ENCODE data around the gene COPG2. TPM values are rescaled to one million over a fixed set of nuclear protein-coding genes. Genes with fewer than 3 reads are reported as not detected.
"Not testable (repeated sequence)": the region's sequence is repeated elsewhere in the genome, so short reads cannot be mapped to it uniquely, and the experiment has no call there.

Gene COPG2
- polyA plus RNA-seq, 1 donor from 2014 or later, result 37.9 TPM

DNA sequence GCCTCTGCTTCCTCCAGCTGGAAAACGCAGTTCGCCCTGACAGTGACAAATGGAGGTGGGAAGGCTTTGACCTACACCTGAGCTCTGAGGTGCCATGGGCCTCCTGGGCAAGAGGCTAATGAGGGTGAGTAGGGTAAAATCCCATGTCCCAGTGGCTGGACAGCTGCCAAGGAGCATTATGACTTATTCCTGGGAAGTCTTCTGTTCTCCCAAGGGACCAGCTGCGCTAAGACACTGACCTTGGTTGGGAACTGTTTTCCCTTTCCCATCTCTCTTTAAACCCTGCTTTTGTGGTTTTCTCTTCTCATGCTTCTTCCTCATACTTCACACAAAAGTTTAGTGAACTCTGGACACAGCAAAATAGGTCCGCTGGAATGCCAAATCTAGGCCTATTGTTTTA, 72.6 kb downstream of the COPG2 start:
- no peak overlapping the region for H3K9ac ChIP-seq (ENCODE audit: low read length)
- no peak overlapping the region for H3K4me2 ChIP-seq (ENCODE audit: low read length)
- H3K27ac ChIP-seq (ENCODE audit: low read length), result no peak overlapping the region
- H3K9me3 ChIP-seq (ENCODE audit: low read length), result no peaks in the 10 kb centered on the region
- H3K36me3 ChIP-seq (ENCODE audit: insufficient read depth, low read length), result peaks cover 11% of the 10 kb centered on the region
- no peaks in the 10 kb centered on the region for H3K27me3 ChIP-seq (ENCODE audit: insufficient read depth, low read depth, low read length)
- H3K79me2 ChIP-seq (replicated peaks; ENCODE audit: insufficient read depth, low read length), result no peaks in the 10 kb centered on the region
- H4K20me1 ChIP-seq (ENCODE audit: insufficient read depth), result no peaks in the 10 kb centered on the region
- no peaks in the 10 kb centered on the region for H3F3A ChIP-seq (ENCODE audit: insufficient read depth, low read length, poor library complexity, severe bottlenecking)
- no peak for TF ChIP-seq SMC3 (conservative IDR thresholded peaks at IDR 0.05; ENCODE audit: poor library complexity)
- TF ChIP-seq, protein P1, sequence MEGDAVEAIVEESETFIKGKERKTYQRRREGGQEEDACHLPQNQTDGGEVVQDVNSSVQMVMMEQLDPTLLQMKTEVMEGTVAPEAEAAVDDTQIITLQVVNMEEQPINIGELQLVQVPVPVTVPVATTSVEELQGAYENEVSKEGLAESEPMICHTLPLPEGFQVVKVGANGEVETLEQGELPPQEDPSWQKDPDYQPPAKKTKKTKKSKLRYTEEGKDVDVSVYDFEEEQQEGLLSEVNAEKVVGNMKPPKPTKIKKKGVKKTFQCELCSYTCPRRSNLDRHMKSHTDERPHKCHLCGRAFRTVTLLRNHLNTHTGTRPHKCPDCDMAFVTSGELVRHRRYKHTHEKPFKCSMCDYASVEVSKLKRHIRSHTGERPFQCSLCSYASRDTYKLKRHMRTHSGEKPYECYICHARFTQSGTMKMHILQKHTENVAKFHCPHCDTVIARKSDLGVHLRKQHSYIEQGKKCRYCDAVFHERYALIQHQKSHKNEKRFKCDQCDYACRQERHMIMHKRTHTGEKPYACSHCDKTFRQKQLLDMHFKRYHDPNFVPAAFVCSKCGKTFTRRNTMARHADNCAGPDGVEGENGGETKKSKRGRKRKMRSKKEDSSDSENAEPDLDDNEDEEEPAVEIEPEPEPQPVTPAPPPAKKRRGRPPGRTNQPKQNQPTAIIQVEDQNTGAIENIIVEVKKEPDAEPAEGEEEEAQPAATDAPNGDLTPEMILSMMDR (IDR thresholded peaks at IDR 0.05; ENCODE audit: poor library complexity, severe bottlenecking), result no peak
- TF ChIP-seq, protein P2, sequence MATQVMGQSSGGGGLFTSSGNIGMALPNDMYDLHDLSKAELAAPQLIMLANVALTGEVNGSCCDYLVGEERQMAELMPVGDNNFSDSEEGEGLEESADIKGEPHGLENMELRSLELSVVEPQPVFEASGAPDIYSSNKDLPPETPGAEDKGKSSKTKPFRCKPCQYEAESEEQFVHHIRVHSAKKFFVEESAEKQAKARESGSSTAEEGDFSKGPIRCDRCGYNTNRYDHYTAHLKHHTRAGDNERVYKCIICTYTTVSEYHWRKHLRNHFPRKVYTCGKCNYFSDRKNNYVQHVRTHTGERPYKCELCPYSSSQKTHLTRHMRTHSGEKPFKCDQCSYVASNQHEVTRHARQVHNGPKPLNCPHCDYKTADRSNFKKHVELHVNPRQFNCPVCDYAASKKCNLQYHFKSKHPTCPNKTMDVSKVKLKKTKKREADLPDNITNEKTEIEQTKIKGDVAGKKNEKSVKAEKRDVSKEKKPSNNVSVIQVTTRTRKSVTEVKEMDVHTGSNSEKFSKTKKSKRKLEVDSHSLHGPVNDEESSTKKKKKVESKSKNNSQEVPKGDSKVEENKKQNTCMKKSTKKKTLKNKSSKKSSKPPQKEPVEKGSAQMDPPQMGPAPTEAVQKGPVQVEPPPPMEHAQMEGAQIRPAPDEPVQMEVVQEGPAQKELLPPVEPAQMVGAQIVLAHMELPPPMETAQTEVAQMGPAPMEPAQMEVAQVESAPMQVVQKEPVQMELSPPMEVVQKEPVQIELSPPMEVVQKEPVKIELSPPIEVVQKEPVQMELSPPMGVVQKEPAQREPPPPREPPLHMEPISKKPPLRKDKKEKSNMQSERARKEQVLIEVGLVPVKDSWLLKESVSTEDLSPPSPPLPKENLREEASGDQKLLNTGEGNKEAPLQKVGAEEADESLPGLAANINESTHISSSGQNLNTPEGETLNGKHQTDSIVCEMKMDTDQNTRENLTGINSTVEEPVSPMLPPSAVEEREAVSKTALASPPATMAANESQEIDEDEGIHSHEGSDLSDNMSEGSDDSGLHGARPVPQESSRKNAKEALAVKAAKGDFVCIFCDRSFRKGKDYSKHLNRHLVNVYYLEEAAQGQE (IDR thresholded peaks at IDR 0.05; ENCODE audit: borderline replicate concordance), result no peak
- TF ChIP-seq RAD21 (conservative IDR thresholded peaks at IDR 0.05), result no peak
- no peak for TF ChIP-seq EP300 (conservative IDR thresholded peaks at IDR 0.05; ENCODE audit: poor library complexity, severe bottlenecking)
- TF ChIP-seq POLR2AphosphoS5 (IDR thresholded peaks at IDR 0.05), result no peak
- TF ChIP-seq MXI1 (conservative IDR thresholded peaks at IDR 0.05; ENCODE audit: poor library complexity, severe bottlenecking), result no peak
- no peak for TF ChIP-seq TAF1 (IDR thresholded peaks at IDR 0.05; ENCODE audit: low read depth)
- no peak for TF ChIP-seq EZH2 (IDR thresholded peaks at IDR 0.05; ENCODE audit: borderline replicate concordance, insufficient read depth, low read length, poor library complexity, severe bottlenecking)
- no peak overlapping the region for H3K4me3 ChIP-seq (ENCODE audit: low read length)
- H2AFZ ChIP-seq (ENCODE audit: low read depth, low read length), result no peak overlapping the region
- H3K9me2 ChIP-seq (ENCODE audit: insufficient read depth, low read length), result no peaks in the 10 kb centered on the region

DNA sequence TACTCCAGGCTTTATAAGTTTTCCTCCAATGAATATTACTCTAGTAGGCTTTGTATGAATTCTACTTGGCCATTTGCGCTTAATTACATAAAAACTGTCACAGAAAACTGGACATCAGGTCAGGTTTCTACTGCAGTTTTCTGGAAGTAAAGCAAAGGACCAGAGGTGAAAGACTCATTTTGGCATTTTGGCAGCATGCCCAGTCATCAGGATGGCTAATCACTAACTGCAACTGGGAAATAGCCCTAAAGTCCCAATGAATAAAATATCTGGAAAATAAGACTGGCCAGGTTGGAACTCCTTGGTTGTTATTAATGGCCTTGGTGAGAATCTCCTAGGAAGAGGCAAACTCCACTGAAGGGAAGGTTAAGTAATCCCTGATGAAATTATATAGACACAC, 75.5 kb downstream of the COPG2 start:
- no peak overlapping the region for H3K4me3 ChIP-seq (ENCODE audit: low read length)
- H3K36me3 ChIP-seq (ENCODE audit: insufficient read depth, low read length), result peaks cover 11% of the 10 kb centered on the region
- H3K27me3 ChIP-seq (ENCODE audit: insufficient read depth, low read depth, low read length), result no peaks in the 10 kb centered on the region
- no peaks in the 10 kb centered on the region for H3K9me3 ChIP-seq (ENCODE audit: low read length)
- H3K27ac ChIP-seq (ENCODE audit: low read length), result no peak overlapping the region
- no peaks in the 10 kb centered on the region for H3F3A ChIP-seq (ENCODE audit: insufficient read depth, low read length, poor library complexity, severe bottlenecking)
- no peak overlapping the region for H3K4me2 ChIP-seq (ENCODE audit: low read length)
- TF ChIP-seq POLR2AphosphoS5 (IDR thresholded peaks at IDR 0.05) (no peak), MXI1 (conservative IDR thresholded peaks at IDR 0.05; ENCODE audit: poor library complexity, severe bottlenecking) (no peak), TAF1 (IDR thresholded peaks at IDR 0.05; ENCODE audit: low read depth) (no peak), EP300 (conservative IDR thresholded peaks at IDR 0.05; ENCODE audit: poor library complexity, severe bottlenecking) (no peak), EZH2 (IDR thresholded peaks at IDR 0.05; ENCODE audit: borderline replicate concordance, insufficient read depth, low read length, poor library complexity, severe bottlenecking) (no peak), RAD21 (conservative IDR thresholded peaks at IDR 0.05) (no peak), SMC3 (conservative IDR thresholded peaks at IDR 0.05; ENCODE audit: poor library complexity) (no peak)
- TF ChIP-seq, protein P2 (IDR thresholded peaks at IDR 0.05; ENCODE audit: borderline replicate concordance), result no peak
- TF ChIP-seq, protein P1 (IDR thresholded peaks at IDR 0.05; ENCODE audit: poor library complexity, severe bottlenecking), result no peak
- no peak overlapping the region for H3K9ac ChIP-seq (ENCODE audit: low read length)
- no peaks in the 10 kb centered on the region for H3K9me2 ChIP-seq (ENCODE audit: insufficient read depth, low read length)
- H3K79me2 ChIP-seq (replicated peaks; ENCODE audit: insufficient read depth, low read length), result no peaks in the 10 kb centered on the region
- no peak overlapping the region for H2AFZ ChIP-seq (ENCODE audit: low read depth, low read length)
- H4K20me1 ChIP-seq (ENCODE audit: insufficient read depth), result no peaks in the 10 kb centered on the region

DNA sequence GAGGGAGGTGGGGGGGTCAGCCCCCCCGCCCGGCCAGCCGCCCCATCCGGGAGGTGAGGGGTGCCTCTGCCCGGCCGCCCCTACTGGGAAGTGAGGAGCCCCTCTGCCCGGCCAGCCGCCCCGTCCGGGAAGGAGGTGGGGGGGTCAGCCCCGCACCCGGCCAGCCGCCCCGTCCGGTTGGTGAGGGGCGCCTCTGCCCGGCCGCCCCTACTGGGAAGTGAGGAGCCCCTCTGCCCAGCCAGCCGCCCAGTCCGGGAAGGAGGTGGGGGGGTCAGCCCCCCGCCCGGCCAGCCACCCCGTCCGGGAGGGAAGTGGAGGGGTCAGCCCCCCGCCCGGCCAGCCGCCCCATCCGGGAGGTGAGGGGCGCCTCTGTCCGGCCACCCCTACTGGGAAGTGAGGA, 77.1 kb downstream of the COPG2 start:
- not testable (repeated sequence) for H3K9me2 ChIP-seq (ENCODE audit: insufficient read depth, low read length); H3K36me3 ChIP-seq (ENCODE audit: insufficient read depth, low read length)

More for the DNA sequence above, 77.1 kb downstream of the COPG2 start:
- not testable (repeated sequence) for H3K27me3 ChIP-seq (ENCODE audit: insufficient read depth, low read depth, low read length); H3K27ac ChIP-seq (ENCODE audit: low read length); H4K20me1 ChIP-seq (ENCODE audit: insufficient read depth); H3K4me3 ChIP-seq (ENCODE audit: low read length); H3K79me2 ChIP-seq (replicated peaks; ENCODE audit: insufficient read depth, low read length); H3F3A ChIP-seq (ENCODE audit: insufficient read depth, low read length, poor library complexity, severe bottlenecking); H3K9me3 ChIP-seq (ENCODE audit: low read length); H2AFZ ChIP-seq (ENCODE audit: low read depth, low read length); H3K9ac ChIP-seq (ENCODE audit: low read length); H3K4me2 ChIP-seq (ENCODE audit: low read length)
